Esophagus muscularis mucosa (tissue), 4 donors: Measurements from ENCODE around the gene ARMC9. TPM values are rescaled to one million over a fixed set of nuclear protein-coding genes. Genes with fewer than 3 reads are reported as not detected.

ENCODE experiments used
- DNase-seq: peaks from one replicate; pipeline ENCODE4 v3.0.0-alpha.2; 2017; ENCODE audit errors: extremely low spot score
- H3K27ac ChIP-seq, 4 donors: fragments of 200-600 bp; sonication (generic); replicated peaks in 1 of 4; 1 replicate in 3 of 4; 2 replicates in 1 of 4; pipeline ENCODE4 v1.5.1; 2016 to 2019; ENCODE audit warnings: mild to moderate bottlenecking in 1 of 4
- H3K27me3 ChIP-seq, 4 donors: fragments of 200-600 bp; sonication (generic); one replicate each; pipeline versions ENCODE4 v1.5.1 to v1.6.0; 2016 to 2019
- H3K36me3 ChIP-seq, 4 donors: fragments of 200-600 bp; sonication (generic); one replicate each; pipeline ENCODE4 v1.5.1; 2016 to 2019
- H3K4me1 ChIP-seq, 4 donors: fragments of 200-600 bp; sonication (generic); one replicate each; pipeline ENCODE4 v1.5.1; 2016 to 2019
- H3K4me3 ChIP-seq, 4 donors: fragments of 200-600 bp; sonication (generic); 1 replicate in 2 of 4; 2 replicates in 2 of 4; pipeline ENCODE4 v1.5.1; 2016 to 2019; ENCODE audit warnings: mild to moderate bottlenecking in 4 of 4, moderate library complexity in 1 of 4
- H3K9me3 ChIP-seq, 4 donors: fragments of 200-600 bp; sonication (generic); 1 replicate in 3 of 4; 2 replicates in 1 of 4; pipeline ENCODE4 v1.5.1; 2016 to 2019
- CTCF ChIP-seq, 3 experiments: fragments of 200-600 bp in 2 of 3; fragments of 450-650 bp in 1 of 3; sonication (generic) in 2 of 3; IDR thresholded peaks; one replicate each; pipeline ENCODE4 v1.5.1; 2017 to 2019; ENCODE audit warnings: antibody characterized with exemption in 3 of 3, mild to moderate bottlenecking in 2 of 3, moderate library complexity in 1 of 3
- EP300 ChIP-seq: sonication (generic); formaldehyde crosslinking; IDR thresholded peaks from one replicate; pipeline ENCODE4 v1.6.1; 2017; ENCODE audit warnings: antibody characterized with exemption
- POLR2A ChIP-seq: fragments of 450-650 bp; IDR thresholded peaks from one replicate; pipeline ENCODE4 v1.6.1; 2017; ENCODE audit warnings: antibody characterized with exemption, moderate library complexity, mild to moderate bottlenecking, low read depth
- POLR2AphosphoS5 ChIP-seq, 2 donors: sonication (generic); formaldehyde crosslinking; IDR thresholded peaks; one replicate each; pipeline ENCODE4 v1.6.1; 2017; ENCODE audit warnings: antibody characterized with exemption in 2 of 2
- WGBS: methylation state at CpG from one replicate; pipeline ENCODE4 v1.1.5; 2018; 5-methylcytosine and 5-hydroxymethylcytosine counted together
- intact Hi-C: fragments of 100-400 bp; cut with DNase I; formaldehyde crosslinking; loops from one replicate; pipeline ENCODE4 v1.15.1; 2023
- total RNA-seq, 4 donors: library from RNA; depleted of rRNA; stranded (reverse); fragments of >200 nt; gene quantifications; one replicate each; pipeline versions ENCODE4 v1.1.0 to v1.2.1, GENCODE V29; 2016

ARMC9 gene
- total RNA-seq, 4 donors from 2014 or later = 119 to 262 (median 152) TPM

GRCh38 chr2:231357048-231357447, 158.6 kb downstream of the ARMC9 start:
- no peak overlapping the region for H3K27ac ChIP-seq
- no peak for DNase-seq

GRCh38 chr2:231357931-231358330, 159.5 kb downstream of the ARMC9 start:
- no peak overlapping the region for H3K4me3 ChIP-seq
- WGBS = 90% methylated on average over 4 of the region's 4 CpGs
- intact Hi-C loops = no loop called here
- no peaks in the 10 kb centered on the region for H3K27me3 ChIP-seq
- TF ChIP-seq CTCF (IDR thresholded peaks at IDR 0.05) (no peak), EP300 (no peak), POLR2AphosphoS5 (IDR thresholded peaks at IDR 0.05) (no peak), POLR2A (no peak)
- H3K9me3 ChIP-seq = no peaks in the 10 kb centered on the region
- H3K27ac ChIP-seq = no peak overlapping the region
- H3K36me3 ChIP-seq = peaks cover 0 to 74% (median 43%) of the 10 kb centered on the region in 4 donors
- peaks cover 0 to 5% (median 4%) of the 10 kb centered on the region in 4 donors for H3K4me1 ChIP-seq
- DNase-seq = no peak

More at GRCh38 chr2:231357048-231357447, 158.6 kb downstream of the ARMC9 start:
- 96% methylated on average over 3 of the region's 7 CpGs for WGBS
- no peak for TF ChIP-seq POLR2AphosphoS5 (IDR thresholded peaks at IDR 0.05)
- TF ChIP-seq EP300 = no peak
- no peak for TF ChIP-seq CTCF (IDR thresholded peaks at IDR 0.05)
- no peak for TF ChIP-seq POLR2A
- no peaks in the 10 kb centered on the region for H3K9me3 ChIP-seq
- peaks cover 0 to 5% (median 4%) of the 10 kb centered on the region in 4 donors for H3K4me1 ChIP-seq
- peaks cover 0 to 65% (median 36%) of the 10 kb centered on the region in 4 donors for H3K36me3 ChIP-seq
- no peaks in the 10 kb centered on the region for H3K27me3 ChIP-seq
- H3K4me3 ChIP-seq = no peak overlapping the region
- intact Hi-C loops = no loop called here

- 89% methylated on average over 9 of the region's 10 CpGs for WGBS
- no peak for DNase-seq
Observed at GRCh38 chr2:231359441-231359840, 161.0 kb downstream of the ARMC9 start.

GRCh38 chr2:231359948-231360347, 161.5 kb downstream of the ARMC9 start:
- no peak overlapping the region for H3K4me3 ChIP-seq
- no peaks in the 10 kb centered on the region for H3K27me3 ChIP-seq
- intact Hi-C loops = no loop called here
- H3K9me3 ChIP-seq = no peaks in the 10 kb centered on the region
- peaks cover 0 to 11% (median 6%) of the 10 kb centered on the region in 4 donors for H3K4me1 ChIP-seq
- no peak overlapping the region for H3K27ac ChIP-seq
- peaks cover 0 to 91% (median 56%) of the 10 kb centered on the region in 4 donors for H3K36me3 ChIP-seq
- TF ChIP-seq POLR2A (no peak), POLR2AphosphoS5 (IDR thresholded peaks at IDR 0.05) (no peak), EP300 (no peak), CTCF (IDR thresholded peaks at IDR 0.05) (no peak)
- WGBS = 96% methylated on average over 7 of the region's 11 CpGs
- no peak for DNase-seq

More at GRCh38 chr2:231359441-231359840, 161.0 kb downstream of the ARMC9 start:
- no peak for TF ChIP-seq CTCF (IDR thresholded peaks at IDR 0.05)
- no peak for TF ChIP-seq EP300
- no peak for TF ChIP-seq POLR2AphosphoS5 (IDR thresholded peaks at IDR 0.05)
- TF ChIP-seq POLR2A = no peak
- H3K27ac ChIP-seq = no peak overlapping the region
- H3K9me3 ChIP-seq = no peaks in the 10 kb centered on the region
- peaks cover 0 to 6% (median 4%) of the 10 kb centered on the region in 4 donors for H3K4me1 ChIP-seq
- intact Hi-C loops = no loop called here
- peaks cover 0 to 89% (median 54%) of the 10 kb centered on the region in 4 donors for H3K36me3 ChIP-seq
- no peaks in the 10 kb centered on the region for H3K27me3 ChIP-seq
- H3K4me3 ChIP-seq = no peak overlapping the region

DNA sequence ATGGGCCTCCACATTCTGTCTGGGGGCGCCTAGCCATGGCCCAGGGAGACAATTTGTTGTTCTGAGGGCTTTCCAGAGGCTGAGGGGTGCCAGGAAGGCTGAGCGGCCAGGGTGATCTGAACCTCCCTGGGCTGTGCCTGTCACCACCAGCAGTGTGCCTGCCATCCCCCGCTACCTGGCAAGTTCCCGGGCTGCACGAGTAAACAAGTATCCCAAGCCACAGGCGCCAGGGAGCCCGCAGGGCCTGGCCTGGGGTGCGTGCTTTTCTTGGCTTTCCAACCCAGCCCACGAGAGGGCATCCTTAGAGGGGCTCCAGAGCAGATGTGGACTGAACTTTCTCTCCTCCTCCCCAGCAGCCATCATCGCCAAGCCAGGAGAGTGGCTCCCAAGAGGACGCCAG, 162.0 kb downstream of the ARMC9 start:
- WGBS = 100% methylated on average over 2 of the region's 11 CpGs
- H3K27me3 ChIP-seq = no peaks in the 10 kb centered on the region
- peaks cover 0 to 11% (median 6%) of the 10 kb centered on the region in 4 donors for H3K4me1 ChIP-seq
- TF ChIP-seq POLR2A = no peak
- no peak for TF ChIP-seq EP300
- no peak for TF ChIP-seq CTCF (IDR thresholded peaks at IDR 0.05)
- TF ChIP-seq POLR2AphosphoS5 (IDR thresholded peaks at IDR 0.05) = no peak
- no peak overlapping the region for H3K4me3 ChIP-seq
- no peaks in the 10 kb centered on the region for H3K9me3 ChIP-seq
- no peak for DNase-seq
- intact Hi-C loops = no loop called here
- no peak overlapping the region for H3K27ac ChIP-seq
- peaks cover 0 to 94% (median 57%) of the 10 kb centered on the region in 4 donors for H3K36me3 ChIP-seq
